GM12878 (cell line): ENCODE results near the gene NCAM1.

ENCODE experiments used
- EP300 ChIP-seq, 2 experiments: fragments of 150-350 bp in 1 of 2; IDR thresholded peaks; 2 replicates each; pipeline ENCODE4 v1.6.1; 2011 to 2012; ENCODE audit warnings: low read depth in 2 of 2, low read length in 2 of 2, borderline replicate concordance in 1 of 2, improper control_type of control experiment in 1 of 2, inconsistent platforms in 1 of 2; ENCODE audit not compliant: control insufficient read depth in 1 of 2
- NR2C2 ChIP-seq: IDR thresholded peaks from 2 replicates; pipeline ENCODE4 v1.6.1; 2011; ENCODE audit warnings: borderline replicate concordance, low read depth; ENCODE audit not compliant: control insufficient read depth, insufficient read length
- ZNF384 ChIP-seq: IDR thresholded peaks from 2 replicates; pipeline ENCODE4 v1.6.1; 2012; ENCODE audit warnings: low read depth, mild to moderate bottlenecking, low read length, improper control_type of control experiment, borderline replicate concordance

DNA sequence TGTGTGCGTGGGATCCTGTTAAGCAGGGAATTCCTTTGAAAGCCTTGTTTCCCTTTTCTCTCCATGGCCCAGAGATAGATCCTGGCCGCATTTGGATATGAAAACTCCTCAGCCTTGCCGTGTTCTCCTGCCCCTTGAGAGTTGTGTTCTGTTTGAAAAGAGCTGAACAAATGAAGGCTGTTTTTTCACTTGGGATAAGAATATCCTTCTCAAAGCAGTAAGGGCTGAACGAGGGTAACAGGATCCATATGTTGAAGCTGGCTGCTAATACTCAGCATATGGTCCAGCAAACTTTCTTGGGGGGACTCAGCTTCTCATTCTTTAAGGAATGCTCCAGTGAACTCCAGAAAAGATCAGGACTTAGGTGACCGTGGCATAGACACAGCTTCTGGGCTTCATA lies 238.6 kb downstream of the NCAM1 start:
- no peak for TF ChIP-seq EP300 (IDR thresholded peaks at IDR 0.05; ENCODE audit: borderline replicate concordance in 1 of 2, control insufficient read depth in 1 of 2, low read depth in 2 of 2, low read length in 2 of 2)
- TF ChIP-seq NR2C2 = no peak
- no peak for TF ChIP-seq ZNF384
